Aortic smooth muscle cell (primary cell): ENCODE measurements around the gene SIGLECL1. TPM values are rescaled to one million over a fixed set of nuclear protein-coding genes. Genes with fewer than 3 reads are reported as not detected.

Experiments used
- total RNA-seq: library from RNA; depleted of rRNA; stranded (reverse); fragments of >200 nt; gene quantifications from 2 replicates; pipeline ENCODE4 v1.2.3, GENCODE V29; 2014

Gene SIGLECL1
- not detected in 2 replicates for total RNA-seq

GRCh38 chr19:51250786-51251467, at the start of gene SIGLECL1:
Gene SIGLECL1 (plus strand): TSS chr19:51251080. CDS start chr19:51264073, 12,993 bp downstream.

GRCh38 chr19:51224898-51225393, 25.9 kb upstream of the SIGLECL1 start, which contains the start of gene CD33:
Gene CD33 (plus strand): TSS chr19:51225080. CDS start chr19:51225119, 39 bp downstream.

GRCh38 chr19:51311351-51312257, 60.7 kb downstream of the SIGLECL1 start, which contains the start of gene IGLON5:
Gene IGLON5 (plus strand): TSS chr19:51311644. CDS start chr19:51311848, 204 bp downstream.

Other genes starting within 250 kb of the SIGLECL1 start
- not detected in 2 replicates for gene KLK8, start 249.5 kb upstream of the SIGLECL1 start, total RNA-seq
- not detected in 2 replicates for gene KLK10, start 231.4 kb upstream of the SIGLECL1 start, total RNA-seq
- not detected in 2 replicates for gene KLK11, start 224.5 kb upstream of the SIGLECL1 start, total RNA-seq
- gene KLK12, start 216.1 kb upstream of the SIGLECL1 start, total RNA-seq, result not detected in 2 replicates
- not detected in 2 replicates for gene KLK13, start 186.0 kb upstream of the SIGLECL1 start, total RNA-seq
- not detected in 2 replicates for gene KLK14, start 168.2 kb upstream of the SIGLECL1 start, total RNA-seq
- 3.4 and 3.5 TPM in 2 replicates for gene CTU1, start 142.7 kb upstream of the SIGLECL1 start, total RNA-seq
- gene SIGLEC9, start 126.2 kb upstream of the SIGLECL1 start, total RNA-seq, result not detected in 2 replicates
- gene SIGLEC7, start 108.8 kb upstream of the SIGLECL1 start, total RNA-seq, result not detected in 2 replicates
- gene CD33, start 26.0 kb upstream of the SIGLECL1 start, total RNA-seq, result not detected in 2 replicates
- gene IGLON5, start 60.6 kb downstream of the SIGLECL1 start, total RNA-seq, result not detected in 2 replicates
- 0.25 and 0.26 TPM in 2 replicates for gene VSIG10L, start 91.1 kb downstream of the SIGLECL1 start, total RNA-seq
- 121 and 171 TPM in 2 replicates for gene ETFB, start 115.3 kb downstream of the SIGLECL1 start, total RNA-seq
- not detected in 2 replicates for gene CLDND2, start 117.9 kb downstream of the SIGLECL1 start, total RNA-seq
- gene NKG7, start 121.6 kb downstream of the SIGLECL1 start, total RNA-seq, result not detected in 2 replicates
- gene LIM2, start 136.9 kb downstream of the SIGLECL1 start, total RNA-seq, result not detected in 2 replicates
- not detected in 2 replicates for gene C19orf84, start 139.5 kb downstream of the SIGLECL1 start, total RNA-seq
- gene SIGLEC10, start 166.6 kb downstream of the SIGLECL1 start, total RNA-seq, result not detected in 2 replicates
- gene SIGLEC8, start 207.4 kb downstream of the SIGLECL1 start, total RNA-seq, result not detected in 2 replicates
- not detected in 2 replicates for gene CEACAM18, start 227.5 kb downstream of the SIGLECL1 start, total RNA-seq